Epidermal melanocyte (primary cell): ENCODE measurements around the gene COL11A1.
"Not testable (repeated sequence)": the region's sequence is repeated elsewhere in the genome, so short reads cannot be mapped to it uniquely, and the experiment has no call there.

Experiments used
- DNase-seq: peaks from one replicate; pipeline ENCODE4 v3.0.0; 2011; ENCODE audit warnings: low spot score; ENCODE audit not compliant: insufficient read length

The COL11A1 gene

DNA sequence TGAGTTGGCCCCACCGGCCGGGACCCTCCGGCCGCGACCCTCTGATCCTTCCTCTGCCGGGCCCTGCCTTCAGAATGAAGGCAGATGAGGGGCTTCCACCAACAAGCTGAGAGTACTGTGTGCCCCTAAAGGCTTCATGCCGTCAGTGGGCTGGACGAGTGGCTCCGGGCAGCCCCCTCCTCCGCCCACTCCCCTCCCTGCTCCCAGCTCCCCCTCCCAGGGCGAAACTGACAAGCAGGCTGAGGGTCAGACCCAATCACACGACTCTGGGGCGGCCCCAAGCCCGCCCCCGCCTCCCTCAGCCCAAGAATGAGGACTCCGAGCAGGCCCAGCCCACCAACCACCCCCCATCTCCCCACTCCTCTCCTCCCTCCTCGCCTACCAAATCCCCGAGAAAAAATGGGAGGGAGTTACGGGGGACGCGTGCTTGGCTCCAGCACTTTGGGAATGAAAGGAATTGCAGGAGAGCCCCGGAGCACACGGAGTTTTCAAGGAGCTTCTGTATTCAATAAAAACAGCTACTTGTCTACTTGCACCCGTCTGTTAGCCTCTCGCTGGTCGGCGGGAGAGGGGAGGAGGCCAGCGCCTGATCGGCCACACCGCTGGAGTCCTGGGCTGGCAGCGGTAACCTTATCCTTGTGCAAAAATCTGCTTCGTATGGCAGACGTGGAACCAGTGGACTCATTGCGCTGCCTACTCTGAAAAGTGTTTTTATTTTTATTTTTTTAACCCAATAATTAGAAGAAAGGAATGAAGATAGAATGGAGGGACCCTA, at the start of gene COL11A1:
Gene COL11A1, minus strand, starts transcription at position 147 of the 775 bp plus-strand sequence. CDS start 344 bp downstream, outside the sequence.
- DNase-seq, result peak; percentile 33

GRCh38 chr1:103156966-103157365, 48.6 kb upstream of the COL11A1 start:
- DNase-seq, result no peak

- no peak for DNase-seq
Measured at GRCh38 chr1:103146166-103146565, 37.8 kb upstream of the COL11A1 start.

DNA sequence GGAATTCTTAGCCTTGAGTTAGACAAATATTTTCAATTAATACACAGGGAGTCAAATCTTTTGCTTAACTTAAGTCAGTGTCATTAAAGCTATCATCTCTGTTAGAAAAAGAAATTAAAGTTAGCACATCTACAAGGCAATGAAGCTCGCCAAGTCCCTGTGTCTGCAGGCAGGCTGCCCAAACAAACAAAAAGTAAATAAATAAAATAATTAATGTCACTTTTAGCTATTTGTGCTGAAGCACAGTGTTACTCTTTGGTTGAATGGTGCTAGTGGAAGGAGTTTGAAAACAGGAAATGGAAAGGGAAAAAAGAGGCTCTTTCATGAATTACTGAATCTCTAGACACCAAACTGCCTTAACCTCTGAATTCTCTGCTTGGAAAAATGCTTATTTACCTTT, 37.1 kb upstream of the COL11A1 start:
- DNase-seq, result no peak

DNA sequence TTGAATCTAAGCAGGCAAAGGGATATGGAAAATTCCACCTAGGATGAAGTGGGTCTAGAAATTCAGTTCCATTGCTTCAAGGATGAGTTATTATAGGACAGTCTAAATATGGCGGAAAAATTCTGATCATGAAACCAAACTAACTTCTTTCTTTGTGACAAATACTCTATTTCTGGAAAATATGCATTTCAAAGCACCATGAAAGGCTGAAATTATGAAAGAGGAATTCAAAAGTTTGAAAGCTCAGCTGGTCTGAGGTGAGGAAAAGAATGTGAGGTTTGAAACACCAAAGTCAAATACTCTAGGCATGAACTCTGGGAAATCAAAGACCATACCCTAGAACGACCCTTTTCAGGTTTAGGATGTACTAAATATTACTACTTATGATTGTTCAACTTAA, 36.4 kb upstream of the COL11A1 start:
- no peak for DNase-seq

- DNase-seq, result no peak
Measured at GRCh38 chr1:103142461-103142860, 34.1 kb upstream of the COL11A1 start.

DNA sequence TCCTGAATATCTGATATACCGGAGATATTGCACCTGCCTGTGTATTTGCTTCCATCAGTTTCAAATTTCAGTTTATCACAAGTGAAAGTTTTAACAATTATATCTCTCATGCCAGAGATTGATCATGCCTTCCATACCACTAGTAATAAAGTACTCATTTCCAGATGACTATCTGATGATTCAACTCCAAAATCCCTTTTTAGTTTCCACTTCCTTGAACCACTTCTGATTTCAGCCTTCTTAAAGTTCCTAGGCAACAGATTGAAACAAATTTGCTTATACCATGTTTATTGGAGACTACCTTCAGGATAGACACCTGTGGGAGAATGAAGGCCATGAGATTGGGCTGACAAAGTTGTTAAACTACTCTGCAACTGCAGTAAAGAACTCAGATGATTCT, 21.5 kb upstream of the COL11A1 start:
- DNase-seq, result no peak

- DNase-seq, result no peak
Measured at GRCh38 chr1:103129255-103129654, 20.9 kb upstream of the COL11A1 start.

- DNase-seq, result not testable (repeated sequence)
Measured at GRCh38 chr1:103128256-103128655, 19.9 kb upstream of the COL11A1 start.

GRCh38 chr1:103125219-103125618, 16.9 kb upstream of the COL11A1 start:
- no peak for DNase-seq

- no peak for DNase-seq
Measured at GRCh38 chr1:103122983-103123720, 14.8 kb upstream of the COL11A1 start.

- no peak for DNase-seq
Measured at GRCh38 chr1:103120981-103121380, 12.7 kb upstream of the COL11A1 start.

DNA sequence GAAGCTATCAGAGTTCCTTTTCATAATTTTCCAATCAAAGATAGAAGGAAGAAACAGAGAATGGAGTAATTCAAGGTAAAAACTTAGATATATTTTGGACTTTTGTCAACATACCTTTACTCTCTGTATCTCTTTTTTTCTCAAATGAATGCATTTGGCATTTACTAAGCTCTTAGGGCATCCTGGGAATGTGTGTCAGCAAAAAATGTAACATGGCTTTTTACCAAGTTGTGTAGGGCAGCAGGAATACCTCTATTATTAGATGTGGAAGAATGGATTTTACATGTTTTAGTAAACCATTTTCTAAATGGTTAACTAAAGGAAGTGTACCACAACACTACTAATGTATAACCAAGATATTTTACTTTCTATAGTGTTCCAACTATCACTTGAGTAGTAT, 4.2 kb upstream of the COL11A1 start:
- DNase-seq, result no peak

DNA sequence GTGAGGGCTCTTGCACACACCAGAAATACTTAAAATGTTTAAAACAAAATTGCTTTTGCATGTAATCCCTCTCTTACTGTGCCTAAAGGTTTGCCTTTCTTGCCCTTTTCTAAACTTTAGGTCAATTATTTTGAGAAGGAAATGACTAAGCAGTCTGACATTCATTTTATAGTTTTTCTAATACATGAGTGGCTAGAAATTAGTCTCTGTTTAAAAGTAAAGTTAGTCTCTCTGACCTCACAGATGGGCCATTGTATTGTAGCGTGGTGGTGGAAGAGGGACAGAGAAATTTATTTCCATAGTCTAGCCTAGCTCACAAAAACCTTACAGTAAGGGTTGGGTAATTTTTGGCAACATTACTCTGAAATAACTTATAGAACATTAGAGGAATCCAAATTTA, 3.6 kb upstream of the COL11A1 start:
- DNase-seq, result no peak

GRCh38 chr1:103110701-103111100, 2.4 kb upstream of the COL11A1 start:
- DNase-seq, result no peak

- DNase-seq, result no peak
Measured at GRCh38 chr1:103109311-103109920, 1.1 kb upstream of the COL11A1 start.

- DNase-seq, result no peak
Measured at GRCh38 chr1:103107741-103108375, 464 bp downstream of the COL11A1 start.

- DNase-seq, result peak; percentile 36
Measured at GRCh38 chr1:103106426-103107341, 1.6 kb downstream of the COL11A1 start.

- DNase-seq, result no peak
Measured at GRCh38 chr1:103101399-103101798, 6.9 kb downstream of the COL11A1 start.

- no peak for DNase-seq
Measured at GRCh38 chr1:103089221-103089620, 19.1 kb downstream of the COL11A1 start.

DNA sequence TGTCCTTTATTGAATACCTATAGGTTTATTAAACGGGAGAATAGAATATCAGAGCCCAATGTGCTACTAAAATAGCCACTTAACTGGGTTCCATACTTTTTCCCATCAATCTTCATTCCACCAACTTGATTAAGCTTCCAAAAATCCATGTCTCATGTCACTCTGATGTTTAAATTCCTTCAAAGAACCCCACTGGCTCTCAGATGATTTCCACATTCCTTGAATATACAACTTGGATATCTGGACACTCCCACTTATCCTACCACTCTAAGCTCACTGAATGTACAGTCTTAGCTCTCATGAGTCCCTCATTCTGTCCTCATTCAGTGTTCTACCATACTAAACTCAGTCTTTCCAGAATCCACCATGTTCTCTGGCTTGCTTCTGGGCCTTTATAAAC, 21.1 kb downstream of the COL11A1 start:
- DNase-seq, result no peak
